GM12801 (cell line): Measurements from ENCODE around the gene KIAA1210.

Source experiments
- TF ChIP-seq, protein P1 (sequence below): IDR thresholded peaks from one replicate; pipeline ENCODE4 v1.5.1; 2011; ENCODE audit warnings: control low read depth; ENCODE audit not compliant: insufficient read length; ENCODE audit errors: extremely low read depth

The KIAA1210 gene

DNA sequence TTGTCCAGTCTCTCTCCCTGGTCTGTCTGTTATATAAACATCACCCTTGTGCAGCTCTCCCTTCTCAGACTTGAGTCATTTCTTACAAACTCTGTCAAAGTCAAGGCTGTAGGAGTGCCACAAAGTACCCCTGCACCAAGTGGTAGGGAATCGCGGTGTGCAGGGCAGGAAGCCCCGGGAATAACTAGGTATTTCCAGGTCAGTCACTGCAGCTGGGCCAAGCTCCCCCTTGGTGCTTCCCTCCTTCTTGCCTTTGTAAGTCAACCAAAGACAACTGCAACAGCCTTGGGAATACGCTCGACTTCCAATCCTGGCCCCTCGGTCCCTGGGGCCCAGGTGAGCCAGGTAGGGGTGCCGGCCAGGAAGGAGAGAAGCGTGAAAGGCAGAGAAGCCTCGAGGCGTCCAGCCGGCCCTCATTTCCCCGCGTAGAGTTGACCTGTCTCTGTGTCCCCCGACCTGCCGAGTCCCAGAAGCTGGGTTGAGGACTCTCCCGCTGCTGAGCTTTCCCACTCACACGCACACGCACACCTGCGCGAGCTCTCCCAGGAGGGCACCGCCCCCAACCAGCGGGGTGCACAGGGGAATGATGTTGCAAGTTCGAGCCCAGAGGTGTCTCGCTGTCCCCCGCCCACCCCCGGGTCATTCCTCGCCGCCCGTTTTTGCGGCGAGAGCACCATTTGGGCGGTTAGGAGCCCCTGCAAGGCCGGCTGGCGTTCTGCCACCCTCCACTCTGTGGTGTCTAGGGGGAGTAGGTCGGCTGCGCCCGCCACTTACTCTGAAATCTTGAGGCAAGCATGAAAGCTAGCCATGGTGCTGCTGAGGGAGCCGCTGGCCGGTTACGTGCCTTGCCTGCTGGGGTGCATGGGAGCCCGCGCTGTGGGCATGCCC, 22.8 kb upstream of the KIAA1210 start:
- TF ChIP-seq, protein P1, sequence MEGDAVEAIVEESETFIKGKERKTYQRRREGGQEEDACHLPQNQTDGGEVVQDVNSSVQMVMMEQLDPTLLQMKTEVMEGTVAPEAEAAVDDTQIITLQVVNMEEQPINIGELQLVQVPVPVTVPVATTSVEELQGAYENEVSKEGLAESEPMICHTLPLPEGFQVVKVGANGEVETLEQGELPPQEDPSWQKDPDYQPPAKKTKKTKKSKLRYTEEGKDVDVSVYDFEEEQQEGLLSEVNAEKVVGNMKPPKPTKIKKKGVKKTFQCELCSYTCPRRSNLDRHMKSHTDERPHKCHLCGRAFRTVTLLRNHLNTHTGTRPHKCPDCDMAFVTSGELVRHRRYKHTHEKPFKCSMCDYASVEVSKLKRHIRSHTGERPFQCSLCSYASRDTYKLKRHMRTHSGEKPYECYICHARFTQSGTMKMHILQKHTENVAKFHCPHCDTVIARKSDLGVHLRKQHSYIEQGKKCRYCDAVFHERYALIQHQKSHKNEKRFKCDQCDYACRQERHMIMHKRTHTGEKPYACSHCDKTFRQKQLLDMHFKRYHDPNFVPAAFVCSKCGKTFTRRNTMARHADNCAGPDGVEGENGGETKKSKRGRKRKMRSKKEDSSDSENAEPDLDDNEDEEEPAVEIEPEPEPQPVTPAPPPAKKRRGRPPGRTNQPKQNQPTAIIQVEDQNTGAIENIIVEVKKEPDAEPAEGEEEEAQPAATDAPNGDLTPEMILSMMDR: no peak

DNA sequence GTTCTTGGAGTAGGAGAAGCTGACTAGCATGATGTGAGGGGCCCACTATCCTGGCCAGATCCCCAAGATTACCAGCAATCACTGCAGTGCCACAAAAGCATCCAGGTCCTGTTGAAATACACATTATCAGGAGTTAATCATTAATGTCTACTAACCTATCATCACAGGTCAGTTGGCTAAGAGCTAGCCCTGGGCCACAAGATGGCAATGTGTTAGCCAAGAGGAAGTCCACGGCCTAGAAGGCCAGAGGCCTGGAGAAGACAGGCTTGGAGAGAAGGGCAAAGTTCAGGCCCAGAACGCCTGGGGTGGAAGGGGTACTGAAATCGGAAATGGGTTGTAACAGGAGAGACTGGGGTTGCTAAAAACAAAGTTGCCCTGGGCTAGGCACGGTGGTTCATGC, 19.9 kb upstream of the KIAA1210 start:
- TF ChIP-seq, protein P1: no peak

DNA sequence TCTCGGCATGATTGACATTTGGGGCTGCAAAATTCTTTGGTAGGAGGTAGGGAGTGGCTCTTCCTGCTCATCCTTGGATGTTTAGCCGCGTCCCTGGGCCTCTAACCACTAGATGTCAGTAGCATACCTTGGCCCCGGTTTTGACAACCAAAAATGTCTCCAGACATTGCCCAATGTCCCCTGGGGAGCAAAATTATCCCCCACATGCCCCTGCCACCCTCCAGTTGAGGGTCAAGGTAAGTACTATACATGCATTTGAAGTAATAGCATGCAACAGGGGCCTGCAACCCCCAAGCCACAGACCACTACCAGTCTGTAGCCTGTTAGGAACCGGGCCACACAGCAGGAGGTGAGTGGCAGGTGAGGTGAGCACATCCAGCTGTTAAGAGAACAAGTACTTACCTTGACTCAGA, 17.6 kb upstream of the KIAA1210 start:
- TF ChIP-seq, protein P1: no peak

DNA sequence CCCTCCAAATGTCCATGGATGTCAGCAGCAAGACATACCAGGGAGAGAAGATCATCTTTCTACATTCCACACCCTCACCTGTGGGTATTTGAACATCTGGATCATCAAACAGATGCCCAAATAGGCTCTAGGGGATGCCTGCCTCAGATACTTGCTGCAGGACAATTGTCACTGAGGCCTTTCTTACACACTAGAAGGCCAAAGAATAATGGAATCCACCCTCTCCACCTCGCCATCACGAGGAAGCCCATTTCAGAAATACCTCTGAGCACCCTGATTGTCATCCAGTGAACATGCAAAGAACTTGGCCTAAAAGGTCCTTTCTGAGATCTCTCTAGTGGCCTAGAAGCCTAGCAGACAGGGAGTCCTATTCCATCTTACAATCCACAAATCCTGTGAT, 6.9 kb upstream of the KIAA1210 start:
- TF ChIP-seq, protein P1: no peak

DNA sequence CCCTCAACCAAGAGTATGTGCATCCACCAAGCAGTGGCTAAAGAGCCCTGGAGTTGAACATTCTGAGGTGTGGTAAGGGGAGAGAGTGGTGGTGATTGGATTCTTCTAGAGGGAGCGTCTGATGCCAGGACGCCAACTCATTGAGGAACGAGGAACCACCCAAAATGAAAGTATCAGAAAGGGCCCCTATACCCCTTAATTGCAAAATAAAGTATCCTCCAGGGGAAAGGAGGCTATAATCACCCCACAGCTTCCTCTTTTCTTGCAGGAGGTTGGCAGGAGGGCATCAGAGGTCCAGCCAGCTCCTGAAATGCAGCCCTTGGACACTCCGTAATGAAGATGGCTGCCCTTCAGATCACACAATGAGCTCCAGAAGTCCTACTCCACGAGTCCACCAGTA, 5.3 kb upstream of the KIAA1210 start:
- TF ChIP-seq, protein P1: no peak

DNA sequence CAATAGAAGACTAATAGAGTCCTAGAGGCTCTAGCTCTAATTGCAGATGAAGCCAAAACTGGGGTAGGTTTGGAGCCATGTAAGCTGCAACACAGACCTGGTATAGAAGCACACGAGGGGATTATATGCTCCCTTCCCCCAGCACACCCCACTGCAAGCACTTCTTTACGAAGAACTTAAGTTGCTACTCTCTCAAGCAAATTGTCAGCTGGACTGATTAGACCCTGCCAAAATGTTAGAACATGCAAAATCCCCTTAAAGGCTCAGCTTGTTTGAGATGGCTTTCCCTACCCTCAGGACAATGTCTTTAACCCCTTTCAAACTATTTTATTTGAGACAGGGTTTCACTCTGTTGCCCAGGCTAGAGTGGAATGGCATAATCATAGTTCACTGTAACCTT, 4.7 kb upstream of the KIAA1210 start:
- TF ChIP-seq, protein P1: no peak

DNA sequence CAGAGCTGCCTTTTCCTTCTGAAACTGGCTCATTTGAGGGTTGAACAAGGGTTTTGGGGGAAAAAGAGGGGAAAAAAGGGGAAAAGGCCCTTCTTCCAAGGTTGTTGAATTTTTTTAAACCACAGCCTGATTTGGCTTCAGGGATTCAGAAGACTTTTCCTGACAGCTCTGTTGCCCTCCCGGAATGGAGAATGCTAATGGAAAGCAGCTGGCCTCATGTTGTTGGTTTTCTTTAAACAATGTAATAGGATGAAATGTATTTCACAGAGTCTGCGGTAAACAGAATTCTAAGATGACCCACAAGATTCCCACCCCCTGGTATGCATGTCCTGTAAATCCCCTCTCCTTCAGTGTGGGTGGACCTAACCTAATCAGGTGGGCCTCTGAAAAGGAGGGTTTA, 3.3 kb upstream of the KIAA1210 start:
- TF ChIP-seq, protein P1: no peak
